GM18505 (cell line): ENCODE data around the gene ADAM12.
"Not testable (repeated sequence)": the region's sequence is repeated elsewhere in the genome, so short reads cannot be mapped to it uniquely, and the experiment has no call there.

Experiments
- ATAC-seq: cut with Tn5 transposase; IDR thresholded peaks from one replicate; pipeline ENCODE4 v1.9.1; 2021; ENCODE audit not compliant: unreplicated experiment
- POLR2A ChIP-seq: IDR thresholded peaks from 4 replicates; pipeline ENCODE4 v1.6.1; 2011; ENCODE audit warnings: borderline replicate concordance; ENCODE audit not compliant: insufficient read depth, insufficient read length; ENCODE audit errors: extremely low read depth

Gene ADAM12

DNA sequence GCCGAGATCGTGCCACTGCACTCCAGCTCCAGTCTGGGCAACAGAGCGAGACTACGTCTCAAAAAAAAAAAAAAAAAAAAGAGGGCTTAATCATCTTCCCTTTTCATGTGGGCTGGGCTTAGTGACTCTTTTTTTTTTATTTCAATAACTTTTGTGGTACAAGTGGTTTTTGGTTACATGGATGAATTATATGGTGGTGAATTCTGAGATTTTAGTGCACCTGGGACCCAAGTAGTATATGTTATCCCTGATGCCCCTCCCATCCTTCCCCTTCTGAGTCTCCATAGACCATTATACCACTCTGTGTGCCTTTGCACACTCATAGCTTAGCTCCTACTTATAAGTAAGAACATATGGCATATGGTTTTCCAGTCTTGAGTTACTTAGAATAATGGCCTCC, 4.8 kb upstream of the ADAM12 start:
- no peak for ATAC-seq
- no peak for TF ChIP-seq POLR2A

DNA sequence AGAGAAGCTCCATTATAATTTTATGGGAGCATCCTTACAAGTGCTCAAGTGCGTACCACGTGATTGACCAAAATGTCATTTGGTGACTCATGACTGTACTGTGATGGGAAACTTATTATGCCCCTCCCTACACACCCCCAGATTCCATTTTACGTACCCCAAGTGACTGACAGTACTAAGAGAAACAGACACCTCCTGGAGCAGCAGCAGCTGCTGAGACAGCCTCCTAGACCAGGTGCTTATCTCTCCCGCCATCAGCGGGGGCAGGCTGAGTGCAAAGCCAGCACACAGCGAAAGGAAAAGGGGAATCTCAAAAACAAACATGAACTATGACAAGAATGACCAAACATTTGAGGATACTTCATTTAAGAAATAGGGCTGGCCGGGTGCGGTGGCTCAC, 4.2 kb upstream of the ADAM12 start:
- no peak for ATAC-seq
- no peak for TF ChIP-seq POLR2A

DNA sequence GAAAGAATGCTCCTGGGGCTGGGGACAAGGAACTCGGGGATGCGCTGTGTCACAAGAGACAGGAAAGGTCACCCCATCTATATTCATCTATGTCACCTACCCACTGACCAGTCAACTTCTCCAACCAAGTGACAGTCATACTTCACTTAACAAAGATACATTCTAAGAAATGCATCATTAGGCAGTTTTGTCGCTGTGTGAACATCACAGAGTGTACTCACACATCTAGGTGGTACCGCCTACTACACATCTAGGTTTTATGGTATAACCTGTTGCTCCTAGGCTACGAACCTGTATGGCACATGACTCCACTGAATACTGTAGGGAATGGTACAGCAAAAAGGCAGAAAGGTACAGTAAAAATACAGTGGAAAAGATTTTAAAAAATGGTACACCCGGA, 3.8 kb upstream of the ADAM12 start:
- no peak for TF ChIP-seq POLR2A
- no peak for ATAC-seq

DNA sequence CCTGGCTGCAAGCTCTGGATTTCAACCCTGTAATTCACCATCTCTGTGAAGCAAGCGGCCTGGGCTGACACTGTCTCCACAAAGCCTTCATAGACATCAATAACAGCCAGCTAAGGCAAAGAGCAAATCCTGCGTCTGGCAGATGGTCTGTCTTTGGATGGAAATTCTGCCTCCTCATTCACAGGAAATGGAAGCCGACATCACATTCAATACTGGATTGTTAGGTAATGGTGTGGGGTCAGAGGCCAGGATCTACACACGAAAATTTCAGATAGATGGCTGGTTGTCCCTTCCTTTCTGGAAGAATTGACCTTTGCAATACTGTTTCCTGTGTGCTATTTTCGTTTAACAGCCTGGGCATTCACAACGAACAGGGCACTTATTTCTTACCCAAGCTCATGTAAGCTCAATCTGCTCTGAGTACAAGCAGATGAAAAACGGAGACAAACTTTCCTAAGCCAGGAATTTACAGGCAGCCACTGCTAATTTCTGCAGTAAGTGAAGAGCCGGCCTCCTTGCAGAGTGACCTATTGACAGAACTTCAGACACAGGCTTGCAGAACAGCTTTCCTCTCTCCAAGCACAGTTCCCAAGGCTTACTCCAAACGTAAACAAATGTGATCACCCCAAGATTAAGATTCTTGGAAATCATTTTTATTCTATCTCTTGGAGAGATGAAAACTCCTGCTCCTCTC, 3.1 kb upstream of the ADAM12 start:
- no peak for TF ChIP-seq POLR2A

DNA sequence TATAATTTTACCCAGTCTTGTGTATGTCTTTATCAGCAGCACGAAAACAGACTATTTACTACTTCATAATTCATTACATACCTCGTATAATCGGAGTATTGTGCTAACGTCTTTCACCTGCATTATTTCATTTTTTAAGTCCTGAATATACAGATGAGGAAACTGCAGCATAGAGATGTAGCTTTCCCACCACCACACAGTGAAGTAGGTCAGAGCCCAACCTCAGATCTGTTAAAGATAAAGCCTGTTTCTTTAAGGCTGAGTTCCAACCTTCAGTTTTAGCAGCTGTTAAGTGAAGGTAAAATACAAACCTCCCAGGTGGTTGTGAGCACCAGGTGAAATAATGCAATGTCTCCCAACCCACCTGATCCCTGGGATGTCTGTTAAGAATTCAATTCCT, 2.0 kb upstream of the ADAM12 start:
- TF ChIP-seq POLR2A: no peak
- no peak for ATAC-seq

More for the DNA sequence above, 3.1 kb upstream of the ADAM12 start:
- ATAC-seq: no peak

DNA sequence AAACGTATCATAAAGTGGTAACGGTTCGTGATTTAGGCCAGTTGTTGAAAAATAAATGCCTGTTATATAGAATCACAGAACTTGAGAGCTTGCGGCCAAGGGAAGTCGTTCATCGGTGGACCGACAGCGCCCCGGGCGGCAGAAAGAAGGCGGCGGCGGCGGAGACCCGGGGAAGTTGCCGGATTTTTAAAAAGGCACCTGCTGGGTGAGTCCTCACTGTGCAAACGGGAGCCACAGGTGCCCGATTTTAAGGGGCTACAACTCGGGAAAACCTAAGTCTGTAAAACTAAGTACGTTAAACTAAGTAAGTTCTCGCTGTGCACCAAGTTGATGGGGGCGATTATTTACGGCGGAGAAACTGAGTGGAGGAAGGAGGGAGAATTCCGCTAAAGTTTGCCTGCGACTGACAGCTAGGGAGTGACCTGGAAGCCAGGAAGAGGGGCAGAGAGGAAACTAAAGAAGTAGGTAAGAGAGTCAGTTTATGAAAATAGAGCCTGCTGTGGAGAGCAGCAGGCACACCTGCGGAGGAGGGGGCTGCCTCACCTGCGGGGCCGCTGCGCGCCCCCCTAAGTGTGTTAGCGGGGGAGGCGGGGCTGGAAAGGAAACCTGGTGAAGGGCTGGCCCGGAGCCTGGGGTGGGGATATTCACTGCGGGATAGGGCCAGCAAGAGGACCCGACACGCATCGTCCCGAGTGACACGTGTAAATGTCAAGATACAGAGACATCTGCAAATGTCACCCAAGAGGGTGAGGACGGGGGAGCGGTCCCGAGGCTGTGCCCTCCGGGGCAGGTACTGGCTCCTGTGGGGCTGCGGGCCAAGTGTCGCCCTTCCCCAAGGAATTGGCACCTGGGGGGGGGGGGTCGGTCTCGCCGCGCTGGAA, 996 bp downstream of the ADAM12 start:
- no peak for ATAC-seq
- TF ChIP-seq POLR2A: no peak

DNA sequence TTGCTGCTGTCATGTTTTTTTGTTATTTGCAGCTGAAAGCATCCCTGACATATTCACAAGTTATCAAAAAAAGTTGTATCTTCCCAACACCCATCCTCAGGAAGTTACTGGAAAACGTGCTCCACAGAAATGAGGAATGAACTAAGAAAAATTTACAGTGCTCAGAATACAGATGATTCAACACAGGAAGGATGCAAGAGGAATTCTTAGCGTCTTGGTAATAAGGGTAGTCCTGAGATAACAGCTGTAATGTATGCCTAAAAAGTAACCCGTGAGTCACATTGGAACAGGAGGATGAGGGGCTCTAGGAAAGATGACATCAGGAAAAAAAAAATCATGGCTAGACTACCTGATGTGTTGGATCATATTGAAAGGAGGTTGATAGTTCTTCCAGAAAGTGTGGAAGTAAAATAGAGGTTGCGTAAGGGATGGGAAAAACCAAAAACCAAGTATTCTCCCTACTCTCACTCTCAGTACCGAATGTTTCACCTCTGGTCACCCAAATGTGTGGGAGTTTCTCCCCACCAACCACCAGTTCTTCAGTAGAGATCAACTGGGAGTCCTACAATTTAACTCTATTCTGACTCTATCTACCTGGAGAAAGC, 3.9 kb downstream of the ADAM12 start:
- TF ChIP-seq POLR2A: no peak
- ATAC-seq: no peak

DNA sequence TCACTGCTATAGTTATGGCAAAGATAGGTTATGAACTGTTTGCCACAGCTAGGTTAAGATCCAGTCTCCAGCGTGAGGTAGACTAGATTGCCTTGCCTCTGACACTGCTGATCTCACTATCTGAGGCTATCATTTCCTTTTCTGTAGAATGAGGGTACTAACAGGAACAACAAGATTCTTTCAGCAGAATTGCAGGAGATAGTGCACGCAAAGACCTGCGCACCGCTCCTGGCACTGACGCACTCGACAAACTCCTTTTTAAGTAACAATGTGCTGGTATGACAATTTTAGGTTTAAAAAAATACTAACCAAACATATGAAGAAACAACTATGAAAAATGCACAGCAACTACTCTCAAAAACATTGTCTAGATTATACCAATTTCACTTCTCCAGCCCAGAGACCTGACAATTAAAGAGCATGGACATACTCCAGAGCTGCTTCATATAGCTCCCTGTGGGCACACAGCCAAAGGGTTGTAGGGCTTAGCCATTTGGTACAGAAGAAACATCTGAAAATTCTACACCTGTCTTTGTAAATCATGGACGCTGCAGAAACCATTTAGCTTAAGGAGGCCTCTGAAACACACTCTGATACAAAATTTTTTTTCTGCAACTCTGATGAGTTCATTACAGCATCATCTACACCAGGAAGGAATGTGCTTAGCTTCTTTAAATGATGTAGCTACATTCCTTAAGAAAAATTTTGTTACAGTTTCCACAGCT, 7.8 kb downstream of the ADAM12 start:
- no peak for ATAC-seq
- no peak for TF ChIP-seq POLR2A

DNA sequence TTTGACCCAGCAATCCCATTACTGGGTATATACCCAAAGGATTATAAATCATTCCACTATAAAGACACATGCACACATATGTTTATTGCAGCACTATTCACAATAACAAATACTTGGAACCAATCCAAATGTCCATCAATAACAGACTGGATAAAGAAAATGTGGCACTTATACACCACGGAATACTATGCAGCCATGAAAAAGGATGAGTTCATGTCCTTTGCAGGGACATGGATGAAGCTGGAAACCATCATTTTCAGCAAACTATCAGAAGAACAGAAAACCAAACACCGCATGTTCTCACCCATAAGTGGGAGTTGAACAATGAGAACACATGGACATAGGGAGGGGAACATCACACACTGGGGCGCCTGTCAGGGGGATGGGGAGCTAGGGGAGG, 9.1 kb downstream of the ADAM12 start:
- ATAC-seq: not testable (repeated sequence)

DNA sequence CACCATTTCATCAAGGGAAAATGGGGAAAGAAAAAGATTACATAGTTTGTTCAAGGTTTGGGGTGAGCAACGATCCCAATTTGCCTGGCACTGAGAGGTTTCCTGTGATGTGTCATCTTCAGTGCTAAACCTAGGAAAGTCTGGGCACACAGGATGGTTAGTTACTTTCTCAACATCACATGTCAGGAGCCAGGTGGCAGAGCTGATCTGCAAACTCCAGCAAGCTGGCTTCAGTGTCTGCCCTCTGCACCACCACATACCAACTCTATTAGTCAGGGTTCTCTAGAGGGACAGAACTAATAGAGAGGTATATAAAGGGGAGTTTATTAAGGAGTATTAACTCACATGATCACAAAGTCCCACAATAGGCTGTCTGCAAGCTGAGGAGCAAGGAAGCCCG, 11.3 kb downstream of the ADAM12 start:
- no peak for ATAC-seq
- TF ChIP-seq POLR2A: no peak

DNA sequence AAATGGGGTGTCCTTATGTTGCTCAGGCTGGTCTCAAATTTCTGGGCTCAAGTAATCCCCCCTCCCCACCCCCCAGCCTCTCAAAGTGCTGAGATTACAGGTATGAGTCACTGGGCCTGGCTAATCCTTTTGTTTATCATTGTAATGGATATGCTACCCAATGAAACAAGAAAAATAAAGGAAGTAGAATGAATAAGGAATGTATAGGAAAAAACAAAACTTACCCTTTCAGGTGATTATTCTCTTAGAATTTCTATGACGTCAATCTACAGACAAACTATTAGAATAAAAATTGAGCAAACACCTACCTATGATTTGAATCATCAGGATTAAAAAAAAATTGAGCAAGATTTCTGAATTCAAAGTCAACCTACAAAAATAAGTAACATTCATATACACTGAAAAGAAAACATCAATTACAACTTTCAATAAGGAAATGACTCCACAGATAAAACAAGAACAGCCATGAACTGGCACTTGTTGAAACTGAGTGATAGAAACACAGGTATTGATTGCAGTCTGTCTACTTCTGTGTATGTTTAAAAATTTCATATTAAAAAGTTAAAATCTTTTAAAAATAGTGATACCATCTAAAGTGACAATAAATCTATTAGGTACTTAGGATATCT, 12.2 kb downstream of the ADAM12 start:
- ATAC-seq: no peak
- no peak for TF ChIP-seq POLR2A

DNA sequence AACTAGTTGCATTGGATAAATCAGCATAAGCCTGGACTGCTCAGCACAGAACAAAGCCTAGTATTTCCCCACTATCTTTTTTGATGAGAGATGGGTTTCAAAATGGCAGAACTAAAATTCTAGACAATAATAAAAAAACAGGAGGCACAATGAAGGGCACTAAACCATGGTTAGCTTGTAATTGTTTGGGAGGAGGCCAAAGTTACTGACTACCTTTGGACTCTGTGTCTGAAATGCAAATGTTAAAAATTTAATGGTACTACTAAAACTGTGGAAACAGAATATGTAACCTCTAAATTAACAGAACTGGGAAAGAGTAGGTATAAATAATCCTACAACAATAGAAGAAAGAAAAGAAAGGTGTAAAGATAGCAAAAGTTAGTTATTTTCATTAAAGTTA, 13.0 kb downstream of the ADAM12 start:
- ATAC-seq: no peak
- no peak for TF ChIP-seq POLR2A

DNA sequence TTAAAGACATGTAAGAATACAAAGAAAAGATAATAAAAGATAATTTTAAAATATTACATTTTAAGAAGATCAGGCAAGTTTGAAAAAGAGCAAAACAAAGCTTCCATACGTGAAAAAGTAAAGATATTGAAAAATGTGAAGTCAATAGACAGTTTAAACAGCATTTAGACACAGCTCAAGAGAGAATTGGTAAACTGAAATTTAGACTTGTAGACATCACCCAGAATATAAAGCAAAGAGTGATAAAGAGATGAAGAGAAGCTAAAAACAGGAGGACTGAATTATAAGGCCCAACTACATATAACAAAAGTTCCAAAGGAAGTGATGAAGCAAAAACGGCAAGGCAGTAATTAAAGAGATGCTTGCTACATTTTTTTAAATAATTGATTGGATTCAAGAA, 13.8 kb downstream of the ADAM12 start:
- ATAC-seq: no peak
- TF ChIP-seq POLR2A: no peak
